ENCODE results near the gene CRTC1.
"Not testable (repeated sequence)": the region's sequence is repeated elsewhere in the genome, so short reads cannot be mapped to it uniquely, and the experiment has no call there.

The CRTC1 gene

DNA sequence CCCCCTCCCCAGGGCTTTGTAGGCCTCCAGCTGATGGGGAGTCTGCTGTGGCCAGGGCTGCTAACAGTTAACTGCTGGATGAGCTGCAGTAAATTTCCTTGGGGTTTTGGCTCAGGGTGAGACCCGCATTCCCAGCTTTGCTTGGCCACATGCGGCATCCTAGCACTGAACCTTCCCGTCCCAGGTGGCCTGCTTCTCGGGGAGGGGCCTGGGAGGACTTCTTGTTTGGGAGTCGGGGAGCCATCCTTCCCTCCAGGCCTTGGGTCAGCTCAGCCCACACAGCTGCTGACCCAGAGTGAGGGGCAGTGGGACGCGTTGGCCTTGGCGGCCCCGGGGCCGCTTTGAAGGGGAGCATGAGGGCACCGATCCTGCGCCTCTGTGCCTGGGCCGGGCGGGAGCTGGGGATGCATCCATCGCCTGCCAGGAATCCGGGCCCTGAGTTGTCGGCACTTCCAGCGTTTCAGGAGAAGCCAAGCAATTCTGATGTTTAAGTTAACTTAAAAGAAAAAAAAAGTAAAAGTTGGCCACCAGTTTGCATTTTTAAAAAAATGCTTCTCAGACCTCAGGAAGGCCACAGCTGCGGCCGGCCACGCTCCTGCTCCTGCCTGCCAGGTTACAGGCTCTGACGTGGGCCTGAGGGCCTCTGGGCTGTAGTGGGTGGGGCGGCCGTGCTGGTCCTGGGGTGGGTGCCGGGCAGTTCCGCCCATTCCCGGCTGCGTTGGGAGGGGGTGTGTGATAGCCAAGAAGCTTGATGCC lies 27.7 kb downstream of the CRTC1 start:
- Mint-ChIP-seq H3K4me1 (ENCODE audit: low read depth) (no peaks in the 10 kb centered on the region), H3K9me3 (no peaks in the 10 kb centered on the region), H3K27me3 (ENCODE audit: low read depth) (peaks cover 2% of the 10 kb centered on the region), H3K27ac (no peak overlapping the region), H3K4me3 (no peak overlapping the region), H3K36me3 (ENCODE audit: low read depth) (no peaks in the 10 kb centered on the region)
- DNase-seq (ENCODE audit: low spot score), result no peak

DNA sequence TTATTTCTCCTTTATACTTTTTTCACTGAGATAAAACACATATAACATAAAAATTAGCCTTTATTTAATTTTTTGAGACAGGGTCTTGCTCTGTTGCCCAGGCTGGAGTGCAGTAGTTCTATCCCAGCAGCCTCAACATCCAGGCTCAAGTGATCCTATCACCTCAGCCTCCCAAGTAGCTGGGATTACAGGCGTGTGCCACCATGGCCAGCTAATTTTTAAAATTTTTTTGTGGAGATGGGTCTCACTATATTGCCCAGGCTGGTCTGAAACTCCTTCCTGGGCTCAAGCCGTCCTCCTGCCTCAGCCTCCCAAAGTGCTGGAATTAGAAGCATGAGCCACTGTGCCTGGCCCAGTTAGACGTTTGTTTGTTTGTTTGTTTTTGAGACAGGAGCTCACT lies 28.4 kb downstream of the CRTC1 start:
- H3K36me3 Mint-ChIP-seq (ENCODE audit: low read depth), result no peaks in the 10 kb centered on the region
- DNase-seq (ENCODE audit: low spot score), result no peak
- H3K4me1 Mint-ChIP-seq (ENCODE audit: low read depth), result no peaks in the 10 kb centered on the region
- no peak overlapping the region for H3K27ac Mint-ChIP-seq
- no peak overlapping the region for H3K4me3 Mint-ChIP-seq
- no peaks in the 10 kb centered on the region for H3K27me3 Mint-ChIP-seq (ENCODE audit: low read depth)
- no peaks in the 10 kb centered on the region for H3K9me3 Mint-ChIP-seq

DNA sequence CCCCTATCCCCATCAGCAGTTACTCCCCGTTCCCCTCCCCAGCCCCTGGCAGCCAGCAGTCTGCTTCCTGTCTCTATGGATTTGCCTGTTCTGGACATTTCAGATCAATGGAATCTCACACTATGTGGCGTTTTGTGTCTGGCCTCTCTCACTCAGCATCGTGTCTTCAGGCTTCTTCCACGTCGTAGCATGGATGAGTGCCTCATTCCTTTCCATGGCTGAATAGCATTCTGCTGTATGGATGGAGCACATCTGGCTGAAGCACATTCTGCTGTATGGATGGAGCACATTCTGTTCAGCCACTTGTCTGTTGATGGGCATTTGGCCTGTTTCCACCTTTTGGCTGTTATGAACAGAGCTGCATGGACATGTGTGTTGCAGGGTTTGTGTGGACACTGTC lies 29.5 kb downstream of the CRTC1 start:
- H3K27me3 Mint-ChIP-seq (ENCODE audit: low read depth), result no peaks in the 10 kb centered on the region
- no peak overlapping the region for H3K27ac Mint-ChIP-seq
- no peak for DNase-seq (ENCODE audit: low spot score)
- no peaks in the 10 kb centered on the region for H3K9me3 Mint-ChIP-seq
- H3K36me3 Mint-ChIP-seq (ENCODE audit: low read depth), result no peaks in the 10 kb centered on the region
- H3K4me3 Mint-ChIP-seq, result no peak overlapping the region
- H3K4me1 Mint-ChIP-seq (ENCODE audit: low read depth), result no peaks in the 10 kb centered on the region

DNA sequence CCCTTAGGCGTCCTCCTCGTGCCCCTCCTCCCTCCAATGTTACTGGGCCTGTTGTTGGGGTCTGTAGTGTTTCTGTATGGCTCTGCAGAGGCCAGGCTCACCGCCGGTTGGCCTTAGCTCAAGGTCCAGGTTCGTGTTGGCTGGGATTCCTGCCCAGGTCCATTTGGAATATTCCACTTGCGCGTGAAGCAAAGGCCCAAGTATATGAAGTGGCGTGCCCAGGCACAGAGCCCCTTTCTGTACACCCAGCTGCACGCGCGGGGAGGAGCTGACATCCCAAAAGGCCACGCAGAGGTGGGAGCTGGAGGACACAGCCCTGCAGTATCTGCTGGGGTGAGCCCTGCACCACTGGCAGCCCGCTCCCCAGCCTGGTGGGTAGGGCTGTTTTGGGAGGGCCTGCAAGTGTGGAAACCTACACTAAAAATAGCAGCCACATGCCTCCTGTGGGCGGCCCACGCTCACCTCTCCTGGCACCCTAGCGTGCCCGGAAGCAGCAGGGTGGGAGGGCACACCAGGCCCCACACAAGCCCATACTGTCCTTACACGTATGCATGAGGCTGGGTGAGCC lies 30.2 kb downstream of the CRTC1 start:
- Mint-ChIP-seq H3K9me3 (no peaks in the 10 kb centered on the region), H3K27ac (no peak overlapping the region), H3K4me1 (ENCODE audit: low read depth) (no peaks in the 10 kb centered on the region), H3K4me3 (no peak overlapping the region), H3K27me3 (ENCODE audit: low read depth) (no peaks in the 10 kb centered on the region), H3K36me3 (ENCODE audit: low read depth) (no peaks in the 10 kb centered on the region)
- no peak for DNase-seq (ENCODE audit: low spot score)

DNA sequence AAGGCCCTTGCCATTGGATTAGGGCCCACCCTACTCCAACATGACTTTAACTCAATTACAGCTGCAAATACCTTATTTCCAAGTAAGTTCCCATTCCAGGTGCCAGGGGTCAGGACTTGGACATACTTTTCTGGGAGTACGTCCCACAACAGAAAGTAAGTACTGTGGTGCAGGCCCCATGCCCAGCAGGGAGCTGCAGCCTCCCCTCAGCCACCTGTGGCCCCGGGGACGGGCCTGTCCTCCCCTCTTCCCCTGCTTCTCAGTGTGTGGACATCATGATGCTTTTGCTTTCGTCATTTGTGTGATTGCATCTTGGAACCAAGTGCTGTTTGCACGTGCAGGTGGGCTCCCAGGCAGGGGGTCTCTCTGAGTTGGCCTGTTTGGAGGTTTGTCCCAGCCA lies 31.9 kb downstream of the CRTC1 start:
- no peak for DNase-seq (ENCODE audit: low spot score)
- H3K27ac Mint-ChIP-seq, result no peak overlapping the region
- H3K9me3 Mint-ChIP-seq, result no peaks in the 10 kb centered on the region
- no peaks in the 10 kb centered on the region for H3K27me3 Mint-ChIP-seq (ENCODE audit: low read depth)
- no peak overlapping the region for H3K4me3 Mint-ChIP-seq
- H3K36me3 Mint-ChIP-seq (ENCODE audit: low read depth), result no peaks in the 10 kb centered on the region
- no peaks in the 10 kb centered on the region for H3K4me1 Mint-ChIP-seq (ENCODE audit: low read depth)

DNA sequence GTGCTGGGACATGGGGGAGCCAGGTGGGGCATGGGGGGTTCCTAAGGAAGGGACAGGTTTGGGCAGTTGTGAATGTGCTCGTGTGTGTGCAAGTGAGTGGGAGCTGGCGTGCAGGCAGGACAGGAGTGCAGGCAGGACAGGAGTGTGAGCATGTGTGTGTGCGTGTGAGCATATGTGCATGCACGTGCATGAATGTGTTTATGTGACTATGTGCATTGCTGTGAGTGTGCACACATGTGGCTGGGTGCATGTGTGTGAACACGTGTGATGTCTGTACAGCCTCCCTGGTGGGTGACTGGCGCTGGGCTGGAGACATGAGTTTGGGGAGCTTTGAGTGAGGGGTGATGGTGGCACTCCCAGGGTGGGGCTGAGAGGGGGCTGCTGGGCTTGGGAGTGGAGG lies 33.4 kb downstream of the CRTC1 start:
- H3K4me1 Mint-ChIP-seq (ENCODE audit: low read depth), result no peaks in the 10 kb centered on the region
- H3K27ac Mint-ChIP-seq, result peak overlapping the region; percentile 13
- H3K36me3 Mint-ChIP-seq (ENCODE audit: low read depth), result no peaks in the 10 kb centered on the region

DNA sequence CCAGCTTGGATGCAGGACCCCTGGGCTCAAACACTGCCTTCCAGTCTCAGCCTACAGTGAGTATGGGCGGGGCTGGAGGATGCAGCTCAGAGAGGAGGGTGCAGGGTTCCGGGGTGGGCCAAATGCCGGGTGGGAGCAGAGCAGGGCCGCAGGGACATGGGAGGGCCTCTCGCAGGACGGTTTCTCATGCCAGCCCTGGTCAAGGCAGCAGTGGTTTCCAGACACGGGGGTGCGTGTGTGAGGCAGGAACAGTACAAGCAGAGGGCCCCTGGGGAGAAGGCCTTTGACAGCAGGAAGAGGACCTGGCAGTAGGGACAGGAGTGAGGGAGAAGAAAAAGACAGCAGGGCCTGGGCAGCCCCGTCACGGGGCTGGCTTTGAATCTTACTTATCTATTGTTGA lies 34.1 kb downstream of the CRTC1 start:
- Mint-ChIP-seq H3K27me3 (ENCODE audit: low read depth) (no peaks in the 10 kb centered on the region), H3K27ac (no peak overlapping the region), H3K36me3 (ENCODE audit: low read depth) (no peaks in the 10 kb centered on the region), H3K4me1 (ENCODE audit: low read depth) (no peaks in the 10 kb centered on the region), H3K9me3 (no peaks in the 10 kb centered on the region), H3K4me3 (no peak overlapping the region)
- DNase-seq (ENCODE audit: low spot score), result no peak

More for the DNA sequence above, 33.4 kb downstream of the CRTC1 start:
- no peaks in the 10 kb centered on the region for H3K27me3 Mint-ChIP-seq (ENCODE audit: low read depth)
- H3K9me3 Mint-ChIP-seq, result no peaks in the 10 kb centered on the region
- no peak overlapping the region for H3K4me3 Mint-ChIP-seq
- DNase-seq (ENCODE audit: low spot score), result no peak

DNA sequence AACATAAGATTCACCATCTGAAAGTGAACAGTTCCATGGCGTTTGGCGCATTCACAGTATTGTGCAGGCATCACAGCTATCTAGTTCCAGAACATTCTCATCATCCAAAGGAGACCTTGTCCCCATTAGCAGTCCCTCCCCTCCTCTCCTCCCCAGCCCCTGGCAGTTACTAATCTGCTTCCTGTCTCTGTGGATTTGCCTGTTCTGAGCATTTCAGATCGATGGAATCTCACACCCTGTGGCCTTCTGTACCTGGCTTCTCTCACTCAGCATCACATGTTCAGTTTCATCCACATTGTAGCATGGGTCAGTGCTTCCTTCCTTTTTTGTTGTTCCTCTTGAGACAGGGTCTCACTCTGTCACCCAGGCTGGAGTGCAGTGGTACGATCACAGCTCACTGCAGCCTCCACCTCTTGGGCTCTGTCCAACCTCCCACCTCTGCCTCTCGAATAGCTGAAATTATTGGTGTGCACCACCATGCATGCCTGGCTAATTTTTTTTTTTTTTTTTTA lies 34.6 kb downstream of the CRTC1 start:
- H3K36me3 Mint-ChIP-seq (ENCODE audit: low read depth), result no peaks in the 10 kb centered on the region
- no peak for DNase-seq (ENCODE audit: low spot score)
- H3K4me1 Mint-ChIP-seq (ENCODE audit: low read depth), result no peaks in the 10 kb centered on the region
- H3K27ac Mint-ChIP-seq, result no peak overlapping the region
- H3K4me3 Mint-ChIP-seq, result no peak overlapping the region
- H3K9me3 Mint-ChIP-seq, result no peaks in the 10 kb centered on the region
- H3K27me3 Mint-ChIP-seq (ENCODE audit: low read depth), result no peaks in the 10 kb centered on the region

DNA sequence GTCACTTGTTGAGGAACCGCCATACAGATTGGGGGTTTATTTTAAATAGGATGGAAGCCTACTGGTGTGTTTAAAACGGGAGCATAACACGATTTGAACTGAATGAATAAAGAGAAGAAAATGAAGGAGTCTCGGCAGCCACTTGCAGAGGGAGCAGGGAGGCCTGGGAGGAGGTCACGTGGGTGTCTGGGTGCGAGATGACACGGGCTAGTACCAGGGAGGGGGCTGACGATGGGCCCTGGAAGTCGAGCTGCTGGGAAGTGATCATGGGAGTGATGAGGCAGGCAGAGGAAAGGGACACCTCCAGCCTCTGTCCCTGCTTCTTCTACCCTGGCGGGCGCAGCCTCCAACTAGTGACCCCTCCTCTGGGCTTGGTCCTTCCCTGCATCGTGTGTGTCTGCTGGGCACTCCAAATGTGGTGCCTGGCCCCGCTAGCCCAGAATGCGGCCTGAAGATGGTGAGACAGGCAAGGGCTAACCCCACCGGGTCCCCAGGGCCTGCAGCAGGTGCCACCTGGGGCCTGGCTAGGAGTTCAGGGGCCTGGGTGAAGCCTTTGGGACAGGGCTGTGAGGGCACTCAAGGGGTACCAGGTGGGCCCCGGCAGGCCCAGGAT lies 35.5 kb downstream of the CRTC1 start:
- no peaks in the 10 kb centered on the region for H3K4me1 Mint-ChIP-seq (ENCODE audit: low read depth)
- no peaks in the 10 kb centered on the region for H3K27me3 Mint-ChIP-seq (ENCODE audit: low read depth)
- DNase-seq (ENCODE audit: low spot score), result no peak
- H3K9me3 Mint-ChIP-seq, result no peaks in the 10 kb centered on the region
- no peaks in the 10 kb centered on the region for H3K36me3 Mint-ChIP-seq (ENCODE audit: low read depth)
- H3K4me3 Mint-ChIP-seq, result no peak overlapping the region
- no peak overlapping the region for H3K27ac Mint-ChIP-seq

DNA sequence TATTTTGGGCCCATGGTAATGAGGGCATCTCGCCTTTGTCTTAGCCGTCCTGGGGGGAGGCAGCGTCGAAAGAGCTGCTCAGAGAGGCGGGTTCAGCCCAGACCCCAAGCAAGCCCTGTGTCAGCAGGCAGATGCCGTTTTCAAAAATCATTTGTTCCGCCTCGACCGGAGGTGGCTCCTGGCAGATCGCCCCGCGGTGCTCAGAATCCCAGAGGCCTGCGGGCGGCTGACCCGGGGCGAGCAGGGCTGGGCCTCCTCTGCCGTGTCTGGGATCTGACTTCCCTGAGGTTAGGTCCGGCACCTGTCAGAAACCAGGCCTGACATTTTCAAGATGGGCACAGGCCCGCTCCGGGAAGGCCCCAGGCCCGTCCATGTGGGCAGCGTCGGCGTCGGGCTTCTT lies 36.1 kb downstream of the CRTC1 start:
- H3K27me3 Mint-ChIP-seq (ENCODE audit: low read depth), result no peaks in the 10 kb centered on the region
- H3K36me3 Mint-ChIP-seq (ENCODE audit: low read depth), result no peaks in the 10 kb centered on the region
- no peak overlapping the region for H3K4me3 Mint-ChIP-seq
- no peaks in the 10 kb centered on the region for H3K4me1 Mint-ChIP-seq (ENCODE audit: low read depth)
- no peaks in the 10 kb centered on the region for H3K9me3 Mint-ChIP-seq
- no peak overlapping the region for H3K27ac Mint-ChIP-seq
- no peak for DNase-seq (ENCODE audit: low spot score)

DNA sequence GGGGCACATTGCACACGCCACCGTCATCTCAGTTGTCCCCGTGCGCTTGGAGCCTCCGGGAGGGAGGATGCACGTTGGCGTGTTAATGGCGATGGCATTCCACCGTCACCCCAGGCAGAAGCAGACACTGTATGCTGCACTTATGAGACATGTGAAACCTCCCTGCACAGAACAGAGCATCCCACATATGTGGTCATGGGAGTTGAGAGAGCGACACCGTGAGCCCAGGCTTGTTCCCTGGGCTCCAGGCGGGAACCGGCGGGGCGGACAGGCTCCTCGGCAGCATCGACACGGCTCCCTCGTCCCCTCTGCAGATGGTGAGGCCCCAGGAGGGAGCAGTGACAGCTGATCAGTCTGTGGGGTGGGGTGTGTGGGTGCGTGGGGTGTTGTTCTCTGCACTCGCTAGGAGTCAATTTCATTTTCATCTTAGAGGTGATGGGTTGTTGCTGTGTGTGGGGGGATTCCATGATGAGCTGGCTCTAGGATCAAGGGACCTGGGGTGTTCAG lies 40.4 kb downstream of the CRTC1 start:
- DNase-seq (ENCODE audit: low spot score), result no peak
- Mint-ChIP-seq H3K36me3 (ENCODE audit: low read depth) (no peaks in the 10 kb centered on the region), H3K27me3 (ENCODE audit: low read depth) (no peaks in the 10 kb centered on the region), H3K27ac (no peak overlapping the region), H3K4me1 (ENCODE audit: low read depth) (no peaks in the 10 kb centered on the region), H3K9me3 (no peaks in the 10 kb centered on the region), H3K4me3 (no peak overlapping the region)

DNA sequence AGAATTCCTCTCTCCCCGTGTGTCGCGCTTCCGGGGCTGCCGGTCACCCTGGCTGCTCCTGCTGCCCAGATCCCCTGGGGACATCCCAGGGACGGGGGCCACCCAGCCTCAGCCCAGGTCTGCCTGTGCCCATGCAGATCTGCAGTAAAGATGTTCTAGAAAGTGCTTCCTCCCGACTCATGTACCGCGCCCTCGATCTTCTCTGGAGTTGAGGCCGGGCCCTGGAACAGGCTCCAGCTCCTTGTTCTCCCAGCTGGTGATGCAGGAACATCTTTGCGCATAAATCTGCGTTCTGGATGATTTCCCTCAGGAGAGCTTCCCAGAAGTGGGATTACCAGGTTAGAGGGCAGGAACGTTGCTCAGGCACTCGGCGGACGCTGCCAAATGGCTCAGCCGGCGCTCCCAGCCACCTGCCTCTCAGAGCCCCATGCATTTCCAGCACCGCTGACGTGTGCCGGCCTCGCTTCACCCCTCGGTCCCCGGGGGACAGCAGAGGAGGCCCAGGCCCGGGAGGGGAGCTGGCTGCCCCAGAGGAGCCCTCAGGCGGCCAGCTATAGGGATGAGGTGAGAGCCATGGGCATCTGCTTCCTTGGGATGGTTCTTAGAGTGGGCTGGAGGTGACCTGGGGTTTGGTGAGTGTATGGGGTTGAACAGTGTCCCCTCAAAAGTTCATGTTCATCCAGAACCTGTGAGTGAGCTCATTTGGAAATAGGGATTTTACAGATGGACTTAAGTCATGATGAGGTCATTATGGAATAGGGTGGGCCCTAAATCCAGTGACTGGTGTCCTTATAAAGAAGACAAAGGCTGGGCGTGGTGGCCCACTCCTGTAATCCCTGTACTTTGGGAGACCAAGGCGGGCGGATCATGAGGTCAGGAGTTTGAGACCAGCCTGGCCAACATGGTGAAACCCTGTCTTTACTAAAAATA lies 42.6 kb downstream of the CRTC1 start:
- H3K4me1 Mint-ChIP-seq (ENCODE audit: low read depth), result no peaks in the 10 kb centered on the region
- DNase-seq (ENCODE audit: low spot score), result no peak
- H3K27ac Mint-ChIP-seq, result no peak overlapping the region
- H3K4me3 Mint-ChIP-seq, result no peak overlapping the region
- no peaks in the 10 kb centered on the region for H3K9me3 Mint-ChIP-seq
- H3K27me3 Mint-ChIP-seq (ENCODE audit: low read depth), result no peaks in the 10 kb centered on the region
- no peaks in the 10 kb centered on the region for H3K36me3 Mint-ChIP-seq (ENCODE audit: low read depth)

DNA sequence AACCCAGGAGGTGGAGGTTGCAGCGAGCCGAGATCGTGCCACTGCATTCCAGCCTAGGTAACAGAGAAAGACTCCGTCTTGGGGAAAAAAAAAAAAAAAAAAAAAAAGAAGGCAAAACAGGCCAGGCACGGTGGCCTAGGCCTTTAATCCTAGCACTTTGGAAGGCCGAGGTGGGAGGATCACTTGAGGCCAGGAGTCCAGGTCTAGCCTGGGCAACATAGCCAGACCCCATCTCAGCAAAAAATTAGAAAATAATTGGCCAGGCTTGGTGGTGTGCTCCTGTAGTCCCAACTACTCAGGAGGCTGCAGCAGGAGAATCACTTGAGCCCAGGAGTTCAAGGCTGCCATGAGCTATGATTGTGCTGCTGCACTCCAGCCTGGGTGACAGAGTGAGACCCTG lies 43.4 kb downstream of the CRTC1 start:
- Mint-ChIP-seq H3K36me3 (ENCODE audit: low read depth) (no peaks in the 10 kb centered on the region), H3K27ac (no peak overlapping the region), H3K4me1 (ENCODE audit: low read depth) (no peaks in the 10 kb centered on the region), H3K27me3 (ENCODE audit: low read depth) (no peaks in the 10 kb centered on the region), H3K9me3 (no peaks in the 10 kb centered on the region), H3K4me3 (no peak overlapping the region)
- no peak for DNase-seq (ENCODE audit: low spot score)

DNA sequence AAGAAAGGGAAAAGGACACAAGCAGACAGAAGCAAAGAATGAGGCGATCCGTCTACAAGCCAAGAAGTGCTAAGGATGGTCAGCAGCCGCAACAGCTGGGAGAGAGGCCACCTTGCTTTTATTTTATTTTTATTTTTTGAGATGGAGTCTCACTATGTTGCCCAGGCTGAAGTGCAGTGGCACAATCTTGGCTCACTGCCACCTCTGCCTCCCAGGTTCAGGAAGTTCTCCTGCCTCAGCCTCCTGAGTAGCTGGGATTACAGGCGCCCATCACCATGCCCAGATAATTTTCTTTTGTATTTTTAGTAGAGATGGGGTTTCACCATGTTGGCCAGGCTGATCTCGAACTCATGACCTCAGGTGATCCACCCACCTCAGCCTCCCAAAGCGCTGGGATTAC lies 44.1 kb downstream of the CRTC1 start:
- H3K4me1 Mint-ChIP-seq (ENCODE audit: low read depth); H3K9me3 Mint-ChIP-seq; H3K27me3 Mint-ChIP-seq (ENCODE audit: low read depth); H3K36me3 Mint-ChIP-seq (ENCODE audit: low read depth); DNase-seq (ENCODE audit: low spot score); H3K27ac Mint-ChIP-seq; H3K4me3 Mint-ChIP-seq: not testable (repeated sequence)
